GM19324 (cell line): ENCODE results near the gene DSE.

ENCODE experiments used
- ATAC-seq: cut with Tn5 transposase; IDR thresholded peaks from one replicate; pipeline ENCODE4 v1.9.1; 2021; ENCODE audit warnings: mild to moderate bottlenecking, moderate library complexity; ENCODE audit not compliant: unreplicated experiment, low FRiP score

The DSE gene

DNA sequence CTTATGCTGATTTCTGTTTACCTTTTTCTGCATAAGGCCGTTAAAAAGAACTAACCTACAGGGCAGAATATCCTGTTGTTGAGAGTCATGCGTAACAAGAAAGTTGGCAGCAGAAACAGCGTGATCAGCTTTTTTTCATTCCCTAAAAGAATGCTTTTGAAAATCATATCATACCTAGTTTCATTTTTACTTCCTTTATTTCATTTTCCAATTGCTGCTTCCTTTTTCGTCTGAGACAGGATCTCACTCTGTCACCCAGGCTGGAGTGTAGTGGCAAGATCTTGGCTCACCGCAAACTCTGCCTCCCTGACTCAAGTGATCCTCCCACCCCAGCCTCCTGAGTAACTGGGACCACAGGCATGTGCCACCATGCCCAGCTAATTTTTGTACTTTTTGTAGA lies 94.5 kb downstream of the DSE start:
- no peak for ATAC-seq

DNA sequence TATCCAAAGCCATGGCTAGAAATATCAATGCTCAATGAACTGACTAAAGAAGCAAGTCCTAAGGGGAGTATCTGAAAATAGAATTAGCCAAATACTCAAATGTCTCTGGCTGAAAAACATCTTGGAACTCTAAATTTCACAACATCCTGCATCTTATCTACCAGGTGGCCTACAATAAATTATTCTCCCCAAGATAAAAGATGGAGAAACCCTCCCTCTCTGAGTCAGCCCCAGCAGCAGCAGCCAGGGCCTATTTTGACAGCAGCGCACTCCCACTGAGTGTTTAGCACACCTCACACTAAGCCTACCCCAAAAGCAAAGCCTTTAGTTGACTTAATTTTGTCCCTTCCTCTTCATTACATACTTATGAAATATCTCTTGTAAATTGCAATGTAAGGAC lies 96.3 kb downstream of the DSE start:
- ATAC-seq, result no peak

DNA sequence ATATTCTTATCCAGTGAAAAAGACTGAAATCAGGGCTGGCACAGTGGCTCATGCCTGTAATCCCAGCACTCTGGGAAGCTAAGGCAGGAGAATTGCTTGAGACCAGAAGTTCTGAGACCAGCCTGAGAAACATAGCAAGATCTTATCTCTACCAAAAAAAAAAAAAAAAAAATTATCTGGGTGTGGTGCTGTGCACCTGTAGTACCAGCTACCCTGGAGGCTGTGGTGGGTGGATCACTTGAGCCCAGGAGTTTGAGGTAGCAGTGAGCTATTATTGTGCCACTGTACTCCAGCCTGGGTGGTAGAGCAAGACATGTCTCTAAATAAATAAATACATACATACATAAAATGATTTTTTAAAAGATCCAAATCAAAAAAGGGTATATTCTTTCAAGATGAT lies 96.8 kb downstream of the DSE start:
- no peak for ATAC-seq

DNA sequence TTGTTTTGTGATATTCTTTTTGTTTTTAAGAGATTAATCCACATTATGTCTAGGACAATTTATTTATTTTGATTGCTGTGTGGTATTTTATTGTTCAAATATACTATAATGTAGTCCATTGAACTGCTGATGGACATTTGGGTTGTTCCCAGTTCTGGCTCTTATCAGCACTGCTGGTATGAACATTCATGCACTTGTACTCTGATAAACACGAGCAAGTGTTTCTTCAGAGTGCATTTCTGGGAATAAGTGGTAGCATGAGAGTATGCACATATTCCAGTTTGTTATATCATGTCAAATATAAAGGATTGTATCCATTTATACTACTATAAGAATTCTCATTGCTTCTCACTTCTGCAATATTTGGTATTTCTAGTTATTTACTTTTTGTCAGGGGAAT lies 97.5 kb downstream of the DSE start:
- no peak for ATAC-seq

DNA sequence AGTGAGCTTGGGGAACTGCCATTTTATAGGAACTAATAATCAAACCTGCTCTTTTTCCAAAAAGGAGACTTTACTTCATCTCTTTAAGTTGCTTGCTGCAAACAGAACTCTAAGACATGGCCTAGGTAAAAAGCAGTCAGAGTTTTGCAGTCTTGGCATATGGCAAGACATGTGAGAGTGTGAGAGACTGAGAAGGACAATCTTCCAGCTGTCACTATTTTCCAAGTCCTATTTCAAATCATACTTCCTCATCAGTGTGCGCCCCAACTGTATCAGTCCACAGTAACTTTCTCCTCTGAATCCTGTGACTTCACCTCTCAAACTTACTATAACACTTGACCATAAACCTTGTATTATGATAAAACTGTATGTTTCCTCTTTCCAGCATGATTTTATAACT lies 100.8 kb downstream of the DSE start:
- ATAC-seq, result no peak

DNA sequence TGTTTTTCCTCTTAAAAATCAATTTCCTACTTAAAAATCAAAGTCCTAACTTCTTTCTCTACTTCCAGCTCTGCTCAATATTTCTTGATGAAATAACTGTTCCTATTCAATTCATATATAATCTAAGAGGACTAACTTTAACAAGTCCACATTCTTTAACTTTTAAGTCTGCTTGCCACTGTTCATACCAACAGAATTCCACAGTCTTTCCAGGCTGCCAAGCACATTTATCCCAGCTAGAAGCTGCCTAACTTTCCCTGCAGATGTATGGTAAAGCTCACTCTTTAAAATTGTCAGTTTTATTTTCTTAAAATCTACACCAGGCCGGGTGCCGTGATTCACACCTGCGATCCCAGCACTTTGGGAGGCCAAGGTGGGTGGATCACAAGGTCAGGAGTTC lies 102.0 kb downstream of the DSE start:
- ATAC-seq, result no peak

DNA sequence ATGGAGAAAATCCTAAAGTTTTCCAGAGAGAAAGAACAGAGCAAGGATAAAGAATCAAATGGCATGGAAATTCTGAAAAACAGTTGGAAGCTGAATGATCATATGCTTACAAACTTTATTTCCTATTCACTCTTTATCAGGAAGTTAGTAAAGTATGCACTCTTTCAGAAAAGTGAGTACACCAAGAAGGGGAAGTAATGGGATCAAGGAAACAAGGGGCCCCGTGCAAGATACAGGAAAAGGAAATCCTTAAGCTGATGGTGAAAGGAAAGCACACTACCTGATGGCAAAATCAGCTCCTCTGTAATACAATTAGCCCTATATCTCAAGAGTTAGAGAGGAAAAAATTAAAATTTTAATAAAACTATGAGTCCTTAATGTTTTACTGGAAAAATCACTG lies 104.4 kb downstream of the DSE start:
- no peak for ATAC-seq

DNA sequence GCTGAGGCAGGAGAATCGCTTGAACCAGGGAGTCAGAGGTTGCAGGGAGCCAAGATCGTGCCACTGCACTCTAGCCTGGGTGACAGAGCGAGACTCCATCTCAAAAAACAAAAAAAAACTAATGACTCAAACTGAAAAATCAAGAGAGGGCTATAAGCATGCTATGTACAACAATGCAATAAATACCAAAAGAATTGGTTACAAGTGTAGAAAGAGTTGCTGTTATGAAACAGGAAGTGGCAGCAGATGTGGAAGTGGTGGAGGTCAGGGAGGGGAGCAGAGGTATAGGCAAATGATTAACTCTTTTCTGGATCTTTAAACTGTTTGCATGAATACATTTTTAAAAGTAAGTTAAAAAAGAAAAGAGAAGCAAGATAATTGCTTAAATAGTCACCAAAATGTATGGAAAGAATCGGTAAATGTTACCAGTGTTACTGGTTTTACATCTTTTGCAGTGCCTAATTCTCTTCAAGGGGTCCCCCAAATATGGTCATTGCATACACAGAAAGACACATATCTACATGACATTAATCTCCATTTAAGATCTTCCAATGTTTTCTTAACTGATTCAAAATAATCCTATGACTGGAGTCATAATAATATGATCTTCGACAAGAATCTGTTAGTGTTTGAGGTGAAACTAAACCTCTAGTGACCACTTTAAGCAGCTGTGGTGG lies 105.4 kb downstream of the DSE start:
- ATAC-seq, result peak; percentile 100

DNA sequence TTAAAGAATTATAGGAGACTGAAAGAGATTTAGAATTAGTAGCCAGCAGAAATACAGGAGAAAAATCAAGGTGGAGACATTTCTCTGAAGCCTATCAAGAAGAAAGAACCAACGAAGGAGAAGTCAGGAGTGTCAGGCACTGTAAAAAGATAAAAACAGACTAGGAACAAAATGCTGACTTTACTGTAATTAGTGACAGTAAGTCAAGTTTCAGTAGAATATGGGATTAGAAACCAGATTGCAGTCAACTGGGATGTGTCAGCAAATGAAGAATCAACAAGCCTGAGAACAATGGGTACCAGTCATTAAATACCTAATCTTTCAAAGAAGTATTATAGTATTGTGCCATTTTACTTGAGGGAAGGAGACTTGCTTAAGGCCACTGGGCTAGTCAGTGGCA lies 112.0 kb downstream of the DSE start:
- ATAC-seq, result no peak

DNA sequence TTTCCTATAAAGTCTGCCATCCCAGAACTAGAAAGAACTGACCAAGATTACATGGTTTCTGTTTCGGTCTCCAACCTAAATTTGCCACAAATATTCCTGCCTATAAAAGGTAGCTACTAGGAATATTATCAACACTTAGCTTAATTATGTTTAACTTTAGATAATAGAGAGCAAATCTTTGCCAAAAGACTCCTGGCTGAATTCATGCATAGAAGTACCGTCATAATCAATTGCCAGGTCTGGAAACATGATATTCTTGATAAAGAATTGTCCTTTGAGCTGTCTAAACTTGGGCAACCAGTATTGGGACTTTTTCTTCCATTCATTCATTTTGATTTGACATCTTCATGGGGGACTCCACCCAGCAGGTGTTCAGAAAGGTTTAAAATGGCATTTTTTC lies 112.9 kb downstream of the DSE start:
- ATAC-seq, result no peak

DNA sequence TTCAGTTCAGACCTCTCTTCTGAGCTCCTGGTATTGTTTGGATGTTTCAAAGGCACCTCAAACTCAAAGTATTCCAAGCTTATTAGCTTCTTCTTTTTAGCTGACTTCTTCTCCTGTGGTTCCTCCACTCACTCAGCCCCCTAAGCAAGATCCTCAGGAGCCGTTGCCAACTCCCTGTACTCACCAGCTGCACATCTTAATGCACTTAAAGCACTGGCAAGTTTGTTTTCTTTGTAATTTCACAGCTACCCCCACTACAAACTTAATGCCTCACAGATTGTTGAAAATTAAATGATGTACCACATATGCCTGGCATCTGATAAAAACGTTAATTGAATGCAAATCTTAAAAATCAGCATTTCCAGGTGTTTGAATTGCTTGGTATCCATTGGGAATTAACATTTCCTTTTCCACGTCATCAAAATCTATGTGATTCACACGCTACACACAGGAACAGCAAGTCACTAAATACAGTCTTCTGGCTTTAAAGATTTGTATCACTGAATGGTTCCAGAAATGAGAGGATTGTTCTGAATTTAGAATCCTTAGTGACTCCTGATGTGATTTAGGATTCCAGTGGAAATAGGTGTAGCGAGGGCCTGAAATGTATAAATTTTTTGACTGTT lies 114.9 kb downstream of the DSE start:
- no peak for ATAC-seq

DNA sequence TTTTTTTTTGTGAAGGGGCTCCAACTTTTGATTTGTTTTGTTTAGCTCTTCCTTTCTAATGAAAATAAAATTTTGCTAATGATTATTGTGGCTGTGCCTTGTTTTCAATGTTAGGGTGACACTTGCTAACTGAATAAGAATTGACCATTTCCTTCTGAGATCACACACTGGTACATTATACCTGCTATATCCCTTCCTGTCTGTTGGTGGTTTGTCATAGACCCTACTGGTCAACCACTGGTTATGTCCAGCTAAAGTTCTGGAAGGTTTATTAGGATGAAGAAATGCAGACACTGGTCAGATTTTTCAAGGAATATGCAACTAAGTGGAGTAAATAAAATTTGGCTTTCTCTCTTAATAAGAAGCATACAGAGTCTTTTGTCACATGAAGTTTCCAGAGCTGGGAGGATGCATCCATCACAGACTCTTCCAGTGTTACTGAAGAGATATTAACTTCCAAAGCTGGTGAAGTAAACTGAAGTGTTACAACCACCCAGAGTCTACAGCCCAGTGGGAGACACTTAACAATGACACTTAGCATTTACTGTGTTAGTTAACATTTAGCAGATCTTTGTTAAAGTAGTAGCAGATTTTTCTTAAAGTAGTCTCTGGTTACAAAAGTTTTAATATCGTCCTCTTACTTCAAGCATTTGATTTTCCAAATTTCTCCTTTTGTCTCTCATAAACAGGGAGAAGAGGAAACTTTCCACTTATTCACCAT lies 121.0 kb downstream of the DSE start:
- ATAC-seq, result no peak

DNA sequence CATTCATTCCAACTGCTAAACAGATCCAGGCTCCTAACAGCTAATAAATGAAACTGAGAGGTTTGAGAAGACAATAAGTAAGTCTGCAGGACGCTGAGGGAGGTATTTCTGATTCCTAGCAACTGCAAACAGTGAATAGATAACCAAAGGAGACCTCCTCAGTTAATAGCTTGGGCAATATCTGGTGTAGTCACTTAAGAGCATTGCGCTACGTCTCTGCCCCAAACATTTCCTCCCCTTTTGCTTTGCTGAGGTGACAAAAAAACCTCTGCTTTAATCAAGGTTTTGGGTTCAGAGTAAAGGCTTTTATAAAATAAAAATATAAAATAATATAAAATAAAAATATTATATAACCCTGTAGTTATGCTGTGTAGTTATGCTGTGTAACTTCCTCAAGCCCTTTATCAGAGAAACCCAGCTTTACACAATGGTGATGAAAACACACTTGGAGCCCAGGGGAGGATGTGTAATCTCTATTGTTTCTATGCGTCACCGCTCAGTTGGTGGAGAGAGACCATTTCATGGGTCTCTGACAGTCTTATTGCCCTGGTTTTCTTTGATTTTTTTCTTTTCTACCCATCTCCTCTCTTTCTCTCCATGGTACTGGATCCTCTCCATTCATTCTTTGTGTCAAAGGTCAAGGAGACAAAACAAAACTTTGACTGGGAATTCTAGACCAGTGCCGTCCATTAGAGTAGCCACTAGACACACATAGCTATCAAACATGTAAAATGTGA lies 121.8 kb downstream of the DSE start:
- ATAC-seq, result no peak
